ENCODE measurements around the gene ZP3. TPM values are rescaled to one million over a fixed set of nuclear protein-coding genes. Genes with fewer than 3 reads are reported as not detected.

Gene ZP3
- total RNA-seq, 1 experiment from 2014 or later = 5.4 TPM

Other genes starting within 250 kb of the ZP3 start
- gene SRRM3, start 223.1 kb upstream of the ZP3 start, total RNA-seq (2022) = 0.21 TPM in 1 of 2 replicates, not detected in the other
- 72.7 and 135 TPM in 2 replicates for gene HSPB1, start 122.3 kb upstream of the ZP3 start, total RNA-seq (2022)
- 113 and 122 TPM in 2 replicates for gene YWHAG, start 66.0 kb upstream of the ZP3 start, total RNA-seq (2022)
- gene SSC4D, start 15.3 kb upstream of the ZP3 start, total RNA-seq (2022) = 0.51 TPM in 1 of 2 replicates, not detected in the other
- gene DTX2, start 36.8 kb downstream of the ZP3 start, total RNA-seq (2022) = 43.6 and 51.7 TPM in 2 replicates
- gene UPK3B, start 85.6 kb downstream of the ZP3 start, total RNA-seq (2022) = 6.0 and 14.6 TPM in 2 replicates
- gene SPDYE16, start 118.3 kb downstream of the ZP3 start, total RNA-seq (2022) = not detected in 2 replicates
- 9.6 and 11.9 TPM in 2 replicates for gene POMZP3, start 202.3 kb downstream of the ZP3 start, total RNA-seq (2022)

Data from Calu3 (cell line).